ENCODE data around the gene SRP9. TPM values are rescaled to one million over a fixed set of nuclear protein-coding genes. Genes with fewer than 3 reads are reported as not detected.

Gene SRP9
- total and polyA plus RNA-seq, 2 experiments from 2014 or later = 640 to 728 TPM

GRCh38 chr1:225776294-225776693, 1.3 kb upstream of the SRP9 start:
- Histone ChIP-seq H3K9me2 (ENCODE audit: insufficient read depth) (no peaks in the 10 kb centered on the region), H3F3A (replicated peaks; ENCODE audit: low read depth) (no peaks in the 10 kb centered on the region), H3K79me2 (replicated peaks; ENCODE audit: insufficient read depth) (peaks cover 41% of the 10 kb centered on the region), H3K36me3 (ENCODE audit: insufficient read depth) (no peaks in the 10 kb centered on the region), H4K20me1 (replicated peaks; ENCODE audit: insufficient read depth) (0 out of 2 replicates have a peak, but pooled peaks cover 3% of the 10 kb centered on the region), H2AFZ (no peak overlapping the region), H3K4me1 (ENCODE audit: insufficient read depth) (peaks cover 34% of the 10 kb centered on the region), H3K4me2 (peak overlapping the region; percentile 74; the same call in 1 of the 2 replicates), H3K27ac (ENCODE audit: low read depth) (no peak overlapping the region), H3K27me3 (ENCODE audit: insufficient read depth) (no peaks in the 10 kb centered on the region), H3K4me3 (no peak overlapping the region)
- Mint-ChIP-seq H3K4me3 (no peak overlapping the region), H3K9me3 (no peaks in the 10 kb centered on the region), H3K36me3 (ENCODE audit: low read depth) (peaks cover 22% of the 10 kb centered on the region; the same call in 2 of the 3 replicates), H3K27me3 (ENCODE audit: insufficient read depth, low read depth, poor library complexity) (peaks cover 4% of the 10 kb centered on the region), H3K4me1 (peaks cover 35% of the 10 kb centered on the region), H3K27ac (no peak overlapping the region)
- DNase-seq (ENCODE audit: low spot score) (no peak), ATAC-seq (no peak)
- TF ChIP-seq ZNF114 (CRISPR knock-in tag; IDR thresholded peaks at IDR 0.05) (no peak), JUNB (IDR thresholded peaks at IDR 0.05; ENCODE audit: unreplicated experiment) (no peak), CREB1 (CRISPR knock-in tag; IDR thresholded peaks at IDR 0.05; ENCODE audit: low read depth) (no peak), EZH2 (IDR thresholded peaks at IDR 0.05; ENCODE audit: low read depth, unreplicated experiment) (no peak), CTCF (conservative IDR thresholded peaks at IDR 0.05; ENCODE audit: low read depth in 2 of 2) (no peak), EZH2phosphoT487 (IDR thresholded peaks at IDR 0.05; ENCODE audit: unreplicated experiment) (no peak), ZNF462 (CRISPR knock-in tag; IDR thresholded peaks at IDR 0.05) (no peak), ZNF331 (CRISPR knock-in tag; IDR thresholded peaks at IDR 0.05; ENCODE audit: low read depth) (no peak), NANOG (IDR thresholded peaks at IDR 0.05; ENCODE audit: borderline replicate concordance) (no peak), ETS1 (IDR thresholded peaks at IDR 0.05) (no peak), REST (IDR thresholded peaks at IDR 0.05; ENCODE audit: unreplicated experiment) (no peak), STAT1 (IDR thresholded peaks at IDR 0.05; ENCODE audit: unreplicated experiment) (no peak), POLR2AphosphoS5 (IDR thresholded peaks at IDR 0.05; ENCODE audit: low read depth) (no peak)

Data from GM23338 (cell line).